ENCODE results near the gene PVRIG. TPM values are rescaled to one million over a fixed set of nuclear protein-coding genes. Genes with fewer than 3 reads are reported as not detected.
"Not testable (repeated sequence)": the region's sequence is repeated elsewhere in the genome, so short reads cannot be mapped to it uniquely, and the experiment has no call there.

Gene PVRIG
- not detected for total RNA-seq
- polyA plus RNA-seq (2013, experiment 1 of 2) = not detected
- not detected for polyA plus RNA-seq (2013, experiment 2 of 2)
- long read RNA-seq, experiment 1 = 0 reads
- long read RNA-seq, experiment 2 = 0 reads
- long read RNA-seq, experiment 3 = 0 reads
- long read RNA-seq, experiment 4 = 0 reads

DNA sequence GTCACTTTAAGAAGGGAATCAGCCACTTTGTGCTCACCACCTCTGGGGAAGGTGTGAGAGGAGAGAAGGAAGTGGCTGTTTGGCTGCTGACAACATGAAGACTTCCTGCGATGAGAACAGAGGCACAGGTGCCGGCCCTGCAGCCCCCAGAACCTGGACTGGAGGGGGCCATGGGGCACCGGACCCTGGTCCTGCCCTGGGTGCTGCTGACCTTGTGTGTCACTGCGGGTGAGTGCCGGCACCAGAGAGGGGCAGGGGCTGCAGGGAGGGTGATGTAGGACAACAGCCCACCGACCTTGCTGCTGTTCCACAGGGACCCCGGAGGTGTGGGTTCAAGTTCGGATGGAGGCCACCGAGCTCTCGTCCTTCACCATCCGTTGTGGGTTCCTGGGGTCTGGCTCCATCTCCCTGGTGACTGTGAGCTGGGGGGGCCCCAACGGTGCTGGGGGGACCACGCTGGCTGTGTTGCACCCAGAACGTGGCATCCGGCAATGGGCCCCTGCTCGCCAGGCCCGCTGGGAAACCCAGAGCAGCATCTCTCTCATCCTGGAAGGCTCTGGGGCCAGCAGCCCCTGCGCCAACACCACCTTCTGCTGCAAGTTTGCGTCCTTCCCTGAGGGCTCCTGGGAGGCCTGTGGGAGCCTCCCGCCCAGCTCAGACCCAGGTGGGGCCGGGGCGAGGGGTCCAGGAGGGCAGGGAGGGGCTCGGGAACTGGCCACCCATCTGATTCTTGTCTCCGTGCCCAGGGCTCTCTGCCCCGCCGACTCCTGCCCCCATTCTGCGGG is at the start of gene PVRIG:
TSS of gene PVRIG (plus strand) at position 149 of the 785 bp plus-strand sequence. CDS start at position 171, 22 bp downstream.
- not testable (repeated sequence) for H3K4me1 Mint-ChIP-seq; H3K27me3 ChIP-seq (ENCODE audit: control insufficient read depth, insufficient read depth, low read length, poor library complexity, severe bottlenecking); H3K9ac ChIP-seq (ENCODE audit: extremely low read depth, low read length, poor library complexity, severe bottlenecking); H3K4me1 ChIP-seq (ENCODE audit: control insufficient read depth, insufficient read depth, low read length); H3K4me3 Mint-ChIP-seq; H3K9me3 Mint-ChIP-seq; H3K4me3 ChIP-seq (ENCODE audit: low read length); H3K27me3 Mint-ChIP-seq (ENCODE audit: insufficient read depth); H3K27ac Mint-ChIP-seq; DNase-seq; H3K9me3 ChIP-seq (ENCODE audit: control insufficient read depth, low read length); H3K27ac ChIP-seq (ENCODE audit: low read depth, low read length)
- H3K36me3 ChIP-seq (ENCODE audit: control insufficient read depth, insufficient read depth, low read length) = peaks cover 23% of the 10 kb centered on the region
- WGBS, 2 experiments (ENCODE audit: insufficient coverage in 1 of 2, insufficient read length in 1 of 2) = 90 to 95% methylated on average over 11 to 25 of the region's 27 CpGs
- peaks cover 36% of the 10 kb centered on the region for H3K36me3 Mint-ChIP-seq (ENCODE audit: low read depth)

DNA sequence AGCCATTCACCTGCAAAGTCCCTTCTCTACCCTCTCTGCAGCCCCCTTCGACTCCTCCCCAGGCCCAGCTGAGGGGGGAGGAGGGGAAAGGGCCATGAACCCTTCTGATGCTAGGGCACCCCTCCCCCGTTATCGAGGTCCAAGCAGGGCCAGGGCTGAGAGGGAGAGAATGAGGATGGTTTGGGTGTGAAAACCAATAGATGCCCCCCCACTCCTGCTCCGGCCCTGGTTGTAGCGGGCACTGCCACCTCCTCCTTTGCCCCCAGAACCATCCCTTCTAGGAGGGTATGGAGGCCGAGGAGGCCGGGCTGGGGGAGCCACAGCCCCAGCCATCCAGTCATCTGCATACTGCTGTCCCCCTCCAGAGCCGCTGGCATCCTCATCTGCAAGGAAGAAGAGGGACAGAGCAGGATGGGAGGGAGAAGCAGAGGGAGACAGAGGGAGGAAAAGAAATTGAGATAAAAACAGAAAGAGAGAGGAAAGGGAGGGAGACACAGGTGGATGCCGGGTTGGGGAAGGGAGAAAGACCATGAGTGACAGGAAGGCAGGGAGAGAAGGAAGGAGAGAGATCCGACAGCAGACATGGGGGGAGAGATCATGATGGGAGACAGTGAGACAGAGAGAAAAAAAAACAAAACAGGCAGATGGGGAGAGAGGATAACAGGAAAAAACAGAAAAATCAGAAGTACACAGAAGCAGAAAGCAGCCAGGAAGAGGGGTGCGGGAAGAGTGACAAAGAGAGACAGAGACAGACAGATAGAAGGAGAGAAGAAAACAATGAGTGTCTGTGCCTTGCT is 49.5 kb upstream of the PVRIG start:
- TF ChIP-seq, protein P1, sequence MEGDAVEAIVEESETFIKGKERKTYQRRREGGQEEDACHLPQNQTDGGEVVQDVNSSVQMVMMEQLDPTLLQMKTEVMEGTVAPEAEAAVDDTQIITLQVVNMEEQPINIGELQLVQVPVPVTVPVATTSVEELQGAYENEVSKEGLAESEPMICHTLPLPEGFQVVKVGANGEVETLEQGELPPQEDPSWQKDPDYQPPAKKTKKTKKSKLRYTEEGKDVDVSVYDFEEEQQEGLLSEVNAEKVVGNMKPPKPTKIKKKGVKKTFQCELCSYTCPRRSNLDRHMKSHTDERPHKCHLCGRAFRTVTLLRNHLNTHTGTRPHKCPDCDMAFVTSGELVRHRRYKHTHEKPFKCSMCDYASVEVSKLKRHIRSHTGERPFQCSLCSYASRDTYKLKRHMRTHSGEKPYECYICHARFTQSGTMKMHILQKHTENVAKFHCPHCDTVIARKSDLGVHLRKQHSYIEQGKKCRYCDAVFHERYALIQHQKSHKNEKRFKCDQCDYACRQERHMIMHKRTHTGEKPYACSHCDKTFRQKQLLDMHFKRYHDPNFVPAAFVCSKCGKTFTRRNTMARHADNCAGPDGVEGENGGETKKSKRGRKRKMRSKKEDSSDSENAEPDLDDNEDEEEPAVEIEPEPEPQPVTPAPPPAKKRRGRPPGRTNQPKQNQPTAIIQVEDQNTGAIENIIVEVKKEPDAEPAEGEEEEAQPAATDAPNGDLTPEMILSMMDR (conservative IDR thresholded peaks at IDR 0.05) = no peak

DNA sequence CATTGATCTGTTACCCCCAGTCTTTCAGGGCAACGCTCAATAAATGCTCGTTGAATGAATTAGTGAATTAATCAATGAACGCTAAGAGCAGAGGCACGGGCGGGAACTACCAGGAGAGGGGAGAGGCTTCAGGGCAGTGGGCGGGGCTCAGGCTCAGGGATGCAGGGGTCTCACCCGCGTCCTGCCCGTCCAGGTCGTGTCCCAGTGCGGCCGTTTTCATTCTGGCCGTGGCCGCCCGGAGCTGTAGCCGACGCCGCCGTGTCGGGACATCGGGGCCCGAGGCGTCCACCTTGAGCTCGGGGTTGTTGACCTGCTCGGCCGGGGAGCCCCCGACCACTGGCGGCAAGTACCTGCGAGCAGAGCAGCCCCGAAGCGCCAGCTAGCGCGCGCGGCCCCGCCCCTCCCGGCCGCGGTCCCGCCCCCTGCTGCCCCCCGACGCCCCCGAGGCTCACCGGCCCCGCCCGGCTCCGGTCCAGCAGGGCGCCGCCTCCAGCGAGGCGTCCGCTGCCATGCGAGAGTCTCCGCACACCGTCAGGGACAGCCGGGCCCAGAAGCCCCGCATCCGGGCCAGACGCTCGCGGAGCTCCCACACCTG is 48.6 kb upstream of the PVRIG start:
- peak; percentile 87 for DNase-seq
- Mint-ChIP-seq H3K36me3 (ENCODE audit: low read depth) (peaks cover 20% of the 10 kb centered on the region), H3K4me1 (peaks cover 42% of the 10 kb centered on the region), H3K4me3 (peak overlapping the region; percentile 41), H3K27me3 (ENCODE audit: insufficient read depth) (peaks cover 28% of the 10 kb centered on the region), H3K27ac (no peak overlapping the region), H3K9me3 (no peaks in the 10 kb centered on the region)
- TF ChIP-seq, protein P1 (conservative IDR thresholded peaks at IDR 0.05) = no peak
- no peak overlapping the region for H3K27ac ChIP-seq (ENCODE audit: low read depth, low read length)
- WGBS, 2 experiments (ENCODE audit: insufficient coverage in 1 of 2, insufficient read length in 1 of 2) = 12 to 20% methylated on average over 19 to 61 of the region's 61 CpGs
- no peak overlapping the region for H3K9ac ChIP-seq (ENCODE audit: extremely low read depth, low read length, poor library complexity, severe bottlenecking)
- H3K27me3 ChIP-seq (ENCODE audit: control insufficient read depth, insufficient read depth, low read length, poor library complexity, severe bottlenecking) = no peaks in the 10 kb centered on the region
- H3K4me1 ChIP-seq (ENCODE audit: control insufficient read depth, insufficient read depth, low read length) = peaks cover 9% of the 10 kb centered on the region
- H3K9me3 ChIP-seq (ENCODE audit: control insufficient read depth, low read length) = no peaks in the 10 kb centered on the region
- no peaks in the 10 kb centered on the region for H3K36me3 ChIP-seq (ENCODE audit: control insufficient read depth, insufficient read depth, low read length)
- peak overlapping the region; percentile 58 for H3K4me3 ChIP-seq (ENCODE audit: low read length)

More for the DNA sequence above, 49.5 kb upstream of the PVRIG start:
- Mint-ChIP-seq H3K4me3 (peak overlapping the region; percentile 41), H3K9me3 (no peaks in the 10 kb centered on the region), H3K36me3 (ENCODE audit: low read depth) (peaks cover 19% of the 10 kb centered on the region), H3K4me1 (peaks cover 39% of the 10 kb centered on the region), H3K27ac (no peak overlapping the region), H3K27me3 (ENCODE audit: insufficient read depth) (peaks cover 31% of the 10 kb centered on the region)
- 80 to 88% methylated on average over 3 to 11 of the region's 11 CpGs for WGBS, 2 experiments (ENCODE audit: insufficient coverage in 1 of 2, insufficient read length in 1 of 2)
- H3K9ac ChIP-seq (ENCODE audit: extremely low read depth, low read length, poor library complexity, severe bottlenecking) = no peak overlapping the region
- no peaks in the 10 kb centered on the region for H3K27me3 ChIP-seq (ENCODE audit: control insufficient read depth, insufficient read depth, low read length, poor library complexity, severe bottlenecking)
- H3K27ac ChIP-seq (ENCODE audit: low read depth, low read length) = no peak overlapping the region
- DNase-seq = no peak
- no peaks in the 10 kb centered on the region for H3K36me3 ChIP-seq (ENCODE audit: control insufficient read depth, insufficient read depth, low read length)
- H3K4me1 ChIP-seq (ENCODE audit: control insufficient read depth, insufficient read depth, low read length) = peaks cover 9% of the 10 kb centered on the region
- H3K4me3 ChIP-seq (ENCODE audit: low read length) = peak overlapping the region; percentile 58
- H3K9me3 ChIP-seq (ENCODE audit: control insufficient read depth, low read length) = no peaks in the 10 kb centered on the region
